Trophoblast cell (in vitro differentiated cells and primary cell): Measurements from ENCODE around the gene POLN.
A peak's percentile ranks its signal among the peaks of the same experiment; 100 is the strongest.

Experiments
- DNase-seq, 2 donors: peaks; one replicate each; pipeline ENCODE4 v3.0.0-alpha.2; 2016
- H2AFZ ChIP-seq: 2 replicates; pipeline ENCODE4 v1.6.1; 2013; ENCODE audit warnings: low read length, moderate library complexity, mild to moderate bottlenecking; ENCODE audit not compliant: insufficient read depth, poor library complexity
- H2AK5ac ChIP-seq: 2 replicates; pipeline ENCODE4 v1.6.1; 2013; ENCODE audit warnings: mild to moderate bottlenecking, low read length
- H2BK120ac ChIP-seq: 2 replicates; pipeline ENCODE4 v1.6.1; 2013; ENCODE audit warnings: low read length, mild to moderate bottlenecking, moderate library complexity; ENCODE audit not compliant: insufficient read depth, poor library complexity
- H2BK12ac ChIP-seq: 2 replicates; pipeline ENCODE4 v1.6.1; 2013; ENCODE audit warnings: mild to moderate bottlenecking, low read length, moderate library complexity
- H2BK5ac ChIP-seq: 2 replicates; pipeline ENCODE4 v1.6.1; 2013; ENCODE audit warnings: low read length, low read depth, moderate library complexity, mild to moderate bottlenecking; ENCODE audit not compliant: poor library complexity
- H3K14ac ChIP-seq: 2 replicates; pipeline ENCODE4 v1.6.1; 2013; ENCODE audit warnings: mild to moderate bottlenecking, low read length
- H3K18ac ChIP-seq: 2 replicates; pipeline ENCODE4 v1.6.1; 2013; ENCODE audit warnings: mild to moderate bottlenecking, low read length
- H3K23ac ChIP-seq: 2 replicates; pipeline ENCODE4 v1.6.1; 2013; ENCODE audit warnings: low read length
- H3K27ac ChIP-seq: 2 replicates; pipeline ENCODE4 v1.5.1; 2013; ENCODE audit warnings: low read depth, mild to moderate bottlenecking, inconsistent platforms, low read length, moderate library complexity
- H3K27me3 ChIP-seq: 2 replicates; pipeline ENCODE4 v1.6.1; 2013; ENCODE audit warnings: inconsistent platforms, mild to moderate bottlenecking, low read length, moderate library complexity; ENCODE audit not compliant: insufficient read depth
- H3K36me3 ChIP-seq, 2 experiments: 1 replicate in 1 of 2; 2 replicates in 1 of 2; pipeline ENCODE4 v1.6.1; 2013; ENCODE audit warnings: low read length in 2 of 2, mild to moderate bottlenecking in 2 of 2, moderate library complexity in 1 of 2; ENCODE audit not compliant: insufficient read depth in 2 of 2, control insufficient read depth in 1 of 2
- H3K4ac ChIP-seq: 2 replicates; pipeline ENCODE4 v1.6.1; 2013; ENCODE audit warnings: low read depth, mild to moderate bottlenecking, low read length, moderate library complexity
- H3K4me1 ChIP-seq, 2 experiments: 1 replicate in 1 of 2; 2 replicates in 1 of 2; pipeline ENCODE4 v1.6.1; 2013; ENCODE audit warnings: low read length in 2 of 2, mild to moderate bottlenecking in 2 of 2, moderate library complexity in 1 of 2; ENCODE audit not compliant: insufficient read depth in 2 of 2, control insufficient read depth in 1 of 2
- H3K4me2 ChIP-seq: 2 replicates; pipeline ENCODE4 v1.6.1; 2013; ENCODE audit warnings: inconsistent platforms, mild to moderate bottlenecking, low read length, moderate library complexity
- H3K4me3 ChIP-seq: 2 replicates; pipeline ENCODE4 v1.5.1; 2013; ENCODE audit warnings: mild to moderate bottlenecking, low read depth, low read length, inconsistent platforms
- H3K79me1 ChIP-seq: one replicate; pipeline ENCODE4 v1.6.1; 2013; ENCODE audit warnings: low read length
- H3K79me2 ChIP-seq: 2 replicates; pipeline ENCODE4 v1.6.1; 2013; ENCODE audit warnings: low read length, mild to moderate bottlenecking; ENCODE audit not compliant: control insufficient read depth, insufficient read depth, poor library complexity
- H3K9ac ChIP-seq: 2 replicates; pipeline ENCODE4 v1.6.1; 2013; ENCODE audit warnings: mild to moderate bottlenecking, low read length
- H3K9me3 ChIP-seq: 2 replicates; pipeline ENCODE4 v1.6.1; 2013; ENCODE audit warnings: low read depth, mild to moderate bottlenecking, control low read depth, inconsistent platforms, low read length; ENCODE audit not compliant: insufficient read depth
- H4K12ac ChIP-seq: 2 replicates; pipeline ENCODE4 v1.6.1; 2013; ENCODE audit warnings: low read depth, mild to moderate bottlenecking, low read length, moderate library complexity
- H4K8ac ChIP-seq: 2 replicates; pipeline ENCODE4 v1.6.1; 2013; ENCODE audit warnings: low read depth, mild to moderate bottlenecking, low read length, moderate library complexity
- H4K91ac ChIP-seq: one replicate; pipeline ENCODE4 v1.6.1; 2013; ENCODE audit warnings: low read depth, mild to moderate bottlenecking, low read length, moderate library complexity
- WGBS: extraction: QIAGEN DNeasy Blood & Tissue Kit; methylation state at CpG from one replicate; pipeline ENCODE4 v1.1.7; 2013; ENCODE audit warnings: missing lambda C conversion rate; ENCODE audit not compliant: insufficient read length, insufficient coverage; ENCODE audit errors: extremely low coverage; 5-methylcytosine and 5-hydroxymethylcytosine counted together

Gene POLN

DNA sequence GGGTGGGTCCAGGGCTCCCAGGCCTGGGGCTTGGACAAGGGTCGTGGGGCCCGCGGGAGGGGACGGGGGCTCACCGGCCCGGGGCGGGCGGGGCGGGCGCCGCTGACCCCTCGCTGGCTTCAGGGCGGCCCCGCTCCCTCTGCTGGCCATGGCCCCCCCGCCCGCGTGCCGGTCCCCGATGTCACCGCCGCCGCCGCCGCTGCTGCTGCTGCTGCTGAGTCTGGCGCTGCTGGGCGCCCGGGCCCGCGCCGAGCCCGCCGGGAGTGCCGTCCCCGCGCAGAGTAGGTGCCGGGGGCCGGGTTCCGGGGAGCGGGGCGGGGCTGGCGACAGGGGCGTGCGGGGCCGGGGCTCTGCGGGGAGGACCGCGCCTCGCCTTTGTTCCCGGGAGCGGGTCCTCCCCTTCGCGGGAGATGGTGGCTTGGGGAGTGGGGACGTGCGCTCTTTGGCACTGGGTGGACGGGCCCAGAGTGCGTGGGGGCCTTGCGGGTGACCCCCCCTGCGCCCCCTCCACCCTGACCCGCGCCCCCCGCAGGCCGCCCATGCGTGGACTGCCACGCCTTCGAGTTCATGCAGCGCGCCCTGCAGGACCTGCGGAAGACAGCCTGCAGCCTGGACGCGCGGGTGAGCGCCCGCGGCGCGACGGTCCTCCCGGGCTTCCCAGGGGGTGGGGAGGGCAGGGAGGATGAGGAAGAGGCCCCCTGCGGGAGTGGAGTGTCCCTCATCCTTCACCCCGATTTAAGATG is 199.5 kb downstream of the POLN start:
- H3K9ac ChIP-seq: no peak overlapping the region
- no peak overlapping the region for H3K27ac ChIP-seq
- H2BK120ac ChIP-seq: no peak overlapping the region
- H4K91ac ChIP-seq: no peak overlapping the region
- peaks cover 7% of the 10 kb centered on the region in 2 experiments for H3K4me1 ChIP-seq
- no peak overlapping the region for H3K18ac ChIP-seq
- H2BK5ac ChIP-seq: no peak overlapping the region
- H2AFZ ChIP-seq: peak overlapping the region; percentile 39
- peak overlapping the region; percentile 91 for H3K4me3 ChIP-seq
- H3K79me1 ChIP-seq: no peaks in the 10 kb centered on the region
- no peak overlapping the region for H4K12ac ChIP-seq
- no CpG with 5 or more reads among the region's 80 CpGs for WGBS
- peaks cover 0 to 3% of the 10 kb centered on the region in 2 experiments for H3K36me3 ChIP-seq
- H2AK5ac ChIP-seq: no peak overlapping the region
- no peaks in the 10 kb centered on the region for H3K79me2 ChIP-seq
- H3K14ac ChIP-seq: no peak overlapping the region
- H4K8ac ChIP-seq: no peak overlapping the region
- DNase-seq: peak in 1 of 2 donors; percentile 35
- no peak overlapping the region for H3K4ac ChIP-seq
- no peak overlapping the region for H3K23ac ChIP-seq
- peaks cover 10% of the 10 kb centered on the region for H3K9me3 ChIP-seq
- peak overlapping the region; percentile 86 for H3K4me2 ChIP-seq
- no peak overlapping the region for H2BK12ac ChIP-seq
- H3K27me3 ChIP-seq: peaks cover 22% of the 10 kb centered on the region

DNA sequence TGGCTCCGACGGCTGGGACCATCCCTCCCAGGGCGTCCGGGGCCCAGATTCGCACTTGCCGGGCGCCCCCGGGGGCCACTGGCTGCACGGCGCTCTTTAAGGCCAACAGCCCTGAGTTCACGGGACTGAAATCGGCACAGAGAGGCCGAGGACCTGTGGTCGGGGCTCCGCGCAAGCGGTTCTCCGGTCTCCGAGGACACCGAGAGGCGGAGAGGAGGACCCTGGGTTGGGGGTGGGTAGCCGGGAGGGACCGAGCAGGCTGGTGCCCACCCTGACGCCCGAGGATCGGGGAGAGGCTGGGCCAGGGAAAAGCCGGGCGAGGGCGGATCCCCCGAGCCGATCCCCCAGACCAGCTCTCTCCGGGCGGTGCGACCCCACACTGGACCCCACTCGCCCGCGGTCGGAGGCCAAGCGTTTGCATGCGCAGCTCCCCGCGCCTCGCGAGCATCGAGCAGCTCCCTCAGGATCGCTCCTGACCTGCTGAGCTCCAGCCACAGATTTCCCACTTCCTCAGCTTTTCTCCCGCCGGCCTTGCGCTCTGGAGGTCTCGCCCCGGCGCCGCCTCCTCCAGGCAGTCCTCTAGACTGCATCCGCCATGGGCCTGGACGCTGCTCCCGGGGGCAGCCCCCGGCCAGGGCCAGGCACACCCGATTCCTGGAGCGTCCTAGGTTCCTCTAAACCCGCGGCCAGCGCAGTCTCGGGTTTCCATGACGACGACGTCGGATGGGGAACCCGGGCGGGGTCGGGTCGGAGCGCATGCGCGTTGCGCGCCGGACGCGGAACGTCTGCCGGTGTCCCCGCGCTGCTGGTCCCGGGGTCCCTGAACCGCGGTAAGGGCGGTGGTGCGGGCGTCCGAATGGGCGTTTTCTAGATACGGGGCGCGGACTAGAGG is 200.4 kb downstream of the POLN start:
- no CpG with 5 or more reads among the region's 94 CpGs for WGBS
- DNase-seq: peak; percentile 27 to 77
- Histone ChIP-seq H2BK5ac (no peak overlapping the region), H3K27me3 (peaks cover 22% of the 10 kb centered on the region), H3K23ac (no peak overlapping the region), H3K79me1 (no peaks in the 10 kb centered on the region), H3K14ac (no peak overlapping the region), H3K27ac (no peak overlapping the region), H3K4ac (no peak overlapping the region), H3K36me3 (peaks cover 0 to 3% of the 10 kb centered on the region in 2 experiments), H2BK12ac (no peak overlapping the region), H4K91ac (no peak overlapping the region), H2BK120ac (no peak overlapping the region), H3K9ac (no peak overlapping the region), H4K8ac (peak overlapping the region; percentile 76), H2AFZ (peak overlapping the region; percentile 79), H3K18ac (peak overlapping the region; percentile 83), H3K4me2 (peak overlapping the region; percentile 86), H3K9me3 (peaks cover 12% of the 10 kb centered on the region), H3K4me3 (peak overlapping the region; percentile 91), H3K4me1 (peaks cover 7% of the 10 kb centered on the region in 2 experiments), H2AK5ac (no peak overlapping the region), H3K79me2 (no peaks in the 10 kb centered on the region), H4K12ac (peak overlapping the region; percentile 80)

DNA sequence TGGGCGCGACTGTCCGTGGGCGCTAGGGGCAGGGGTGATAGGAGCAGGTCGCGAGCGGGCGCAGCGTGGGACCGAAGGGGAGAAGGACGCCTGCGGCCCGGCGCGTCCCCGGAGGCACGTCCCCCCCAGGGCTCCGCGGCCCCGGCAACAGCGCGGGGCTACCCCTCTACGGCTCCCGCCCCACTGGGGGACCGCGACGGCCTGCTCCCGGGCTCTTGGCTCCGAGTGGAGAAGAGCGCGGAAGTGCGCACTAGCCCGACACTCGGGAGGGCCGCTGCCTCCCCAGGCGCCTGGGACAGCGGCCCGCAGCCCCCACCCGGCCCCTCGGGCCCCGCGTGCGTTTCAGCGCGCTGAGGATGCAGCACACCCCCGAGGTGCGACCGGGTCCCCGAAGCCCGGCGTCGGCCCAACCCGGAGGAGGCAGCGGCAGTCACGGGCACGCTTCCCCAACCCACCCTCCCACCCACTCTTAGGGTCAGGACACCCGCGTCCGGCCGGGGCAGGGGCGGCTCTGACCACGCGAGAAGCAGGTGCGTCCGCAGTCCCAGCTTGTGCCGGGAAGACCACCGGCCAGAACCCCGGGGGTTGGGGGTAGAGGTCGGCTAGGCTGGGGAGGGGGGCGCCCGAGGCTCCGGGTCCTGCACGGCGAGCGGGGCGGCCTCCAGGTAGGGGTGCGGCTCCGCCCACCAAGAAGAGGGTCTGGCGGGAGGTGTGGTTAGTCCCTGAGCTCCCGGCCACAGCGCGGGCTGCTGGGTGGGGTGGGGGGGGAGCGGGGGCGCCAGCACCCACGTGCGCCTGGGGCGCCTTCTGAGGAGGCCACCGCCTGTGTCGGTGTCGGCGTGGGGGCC is 201.3 kb downstream of the POLN start:
- no peak overlapping the region for H4K8ac ChIP-seq
- no peak for DNase-seq
- no peak overlapping the region for H2BK120ac ChIP-seq
- no peak overlapping the region for H3K18ac ChIP-seq
- no CpG with 5 or more reads among the region's 91 CpGs for WGBS
- no peak overlapping the region for H2BK12ac ChIP-seq
- no peak overlapping the region for H2AFZ ChIP-seq
- no peaks in the 10 kb centered on the region for H3K79me2 ChIP-seq
- peaks cover 12% of the 10 kb centered on the region for H3K9me3 ChIP-seq
- H3K23ac ChIP-seq: no peak overlapping the region
- peak overlapping the region; percentile 86 for H3K4me2 ChIP-seq
- H3K9ac ChIP-seq: no peak overlapping the region
- H3K4me1 ChIP-seq: peaks cover 7% of the 10 kb centered on the region in 2 experiments
- no peak overlapping the region for H3K14ac ChIP-seq
- H3K4ac ChIP-seq: no peak overlapping the region
- H2BK5ac ChIP-seq: no peak overlapping the region
- no peak overlapping the region for H2AK5ac ChIP-seq
- peaks cover 22% of the 10 kb centered on the region for H3K27me3 ChIP-seq
- no peak overlapping the region for H4K12ac ChIP-seq
- H3K36me3 ChIP-seq: peaks cover 0 to 3% of the 10 kb centered on the region in 2 experiments
- no peak overlapping the region for H3K4me3 ChIP-seq
- H3K79me1 ChIP-seq: no peaks in the 10 kb centered on the region
- no peak overlapping the region for H4K91ac ChIP-seq
- H3K27ac ChIP-seq: no peak overlapping the region

DNA sequence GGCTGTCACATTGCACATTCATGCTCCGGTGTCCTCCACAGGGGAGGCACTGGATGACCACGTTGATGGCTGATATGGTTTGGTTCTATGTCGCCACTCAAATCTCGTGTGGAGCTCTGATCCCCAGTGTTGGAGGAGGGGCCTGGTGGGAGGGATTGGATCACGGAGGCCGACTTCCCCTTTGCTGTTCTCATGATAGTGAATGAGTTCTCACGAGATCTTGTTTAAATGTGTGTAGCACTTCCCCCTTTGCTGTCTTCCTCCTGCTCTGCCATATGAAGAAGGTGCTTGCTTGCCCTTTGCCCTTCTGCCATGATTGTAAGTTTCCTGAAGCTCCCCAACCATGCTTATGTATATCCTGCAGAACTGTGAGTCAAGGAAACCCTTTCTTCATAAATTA is 205.1 kb downstream of the POLN start:
- Histone ChIP-seq H4K12ac (no peak overlapping the region), H3K27ac (no peak overlapping the region), H3K14ac (no peak overlapping the region), H2BK12ac (no peak overlapping the region), H3K4ac (no peak overlapping the region), H3K4me3 (no peak overlapping the region), H2BK120ac (no peak overlapping the region), H2AFZ (no peak overlapping the region), H4K91ac (no peak overlapping the region), H3K9me3 (peaks cover 10% of the 10 kb centered on the region), H3K9ac (no peak overlapping the region), H2BK5ac (no peak overlapping the region), H3K23ac (no peak overlapping the region), H3K18ac (no peak overlapping the region), H3K4me1 (peaks cover 7% of the 10 kb centered on the region in 2 experiments), H3K27me3 (peaks cover 21% of the 10 kb centered on the region), H2AK5ac (no peak overlapping the region), H3K4me2 (no peak overlapping the region), H3K79me2 (no peaks in the 10 kb centered on the region), H3K36me3 (no peaks in the 10 kb centered on the region), H4K8ac (no peak overlapping the region), H3K79me1 (no peaks in the 10 kb centered on the region)
- DNase-seq: no peak
- no CpG with 5 or more reads among the region's 7 CpGs for WGBS
